Stimulated activated CD8-positive, alpha-beta memory T cell treated with anti-CD3 and anti-CD28 coated beads, Interleukin-4, amount 100 ng/mL, for 48 hours (primary cell): Measurements from ENCODE around the gene FGF14.

ENCODE experiments used
- DNase-seq: peaks from one replicate; pipeline ENCODE4 v3.0.0-alpha.2; 2020

FGF14 gene

DNA sequence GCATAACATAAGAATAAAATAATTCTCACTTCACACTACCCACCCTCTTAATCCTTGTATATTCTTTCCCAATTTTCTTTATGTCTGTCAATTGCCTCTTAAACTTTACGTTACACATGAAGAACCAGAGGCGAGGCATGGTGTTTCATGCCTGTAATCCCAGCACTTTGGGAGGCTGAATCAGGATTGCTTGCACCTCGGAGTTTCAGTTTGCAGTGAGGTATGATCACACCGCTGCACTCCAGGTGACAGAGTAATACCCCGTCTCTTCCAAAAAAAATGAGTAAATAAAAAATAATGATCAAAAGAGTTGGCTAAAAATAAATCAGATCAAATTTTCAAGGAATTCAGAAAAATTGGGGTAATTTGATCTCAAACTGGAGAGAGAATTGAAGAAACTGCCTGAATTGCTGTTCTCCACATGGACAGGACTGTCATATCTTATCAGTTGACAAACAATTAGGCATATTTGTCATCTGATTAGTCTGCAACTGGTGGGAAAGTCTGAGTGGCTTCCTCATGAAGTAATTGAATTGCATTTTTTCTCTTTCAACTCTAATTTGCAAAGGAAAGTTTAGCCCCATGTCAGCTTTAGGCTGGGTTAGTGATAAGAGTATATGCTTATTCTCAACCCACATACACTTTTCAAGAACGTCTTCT, 646.5 kb downstream of the FGF14 start:
- no peak for DNase-seq

DNA sequence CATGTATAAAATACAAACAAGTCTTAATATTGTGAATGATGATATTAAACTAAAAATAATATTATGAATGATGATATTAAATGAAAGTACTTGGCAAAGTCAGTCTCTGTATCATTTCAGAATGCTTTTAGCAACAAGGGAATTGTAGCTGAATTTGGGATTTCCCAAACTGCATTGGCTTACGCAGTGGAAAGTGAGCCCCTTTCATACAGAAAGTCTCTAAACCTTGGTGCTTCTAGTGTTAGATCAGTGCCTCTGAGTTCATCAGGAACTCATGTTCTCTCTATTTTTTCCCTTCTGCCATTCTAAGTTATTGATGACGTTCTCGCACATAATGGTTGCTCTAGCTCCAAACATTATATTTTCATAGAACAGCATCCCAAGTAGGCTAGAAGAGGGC, 649.4 kb downstream of the FGF14 start:
- DNase-seq: no peak

DNA sequence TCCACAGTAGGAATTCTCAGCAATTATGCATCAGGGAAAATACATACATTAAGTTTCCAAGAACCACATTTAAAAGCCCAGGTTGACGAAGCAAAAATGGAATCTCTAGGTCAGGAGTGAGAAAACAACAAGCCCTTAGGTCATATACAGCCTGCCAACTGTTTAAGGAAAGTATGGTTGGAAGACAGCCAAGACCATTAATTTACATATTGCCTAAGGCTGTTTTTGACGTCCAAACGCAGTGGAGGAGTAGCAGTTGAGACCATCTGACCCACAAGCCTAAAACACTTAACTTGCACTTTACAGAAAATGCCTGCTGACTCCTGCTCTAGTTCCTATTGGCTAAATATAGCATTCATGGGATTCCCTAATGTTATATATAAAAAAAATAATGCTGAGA, 650.4 kb downstream of the FGF14 start:
- DNase-seq: no peak

DNA sequence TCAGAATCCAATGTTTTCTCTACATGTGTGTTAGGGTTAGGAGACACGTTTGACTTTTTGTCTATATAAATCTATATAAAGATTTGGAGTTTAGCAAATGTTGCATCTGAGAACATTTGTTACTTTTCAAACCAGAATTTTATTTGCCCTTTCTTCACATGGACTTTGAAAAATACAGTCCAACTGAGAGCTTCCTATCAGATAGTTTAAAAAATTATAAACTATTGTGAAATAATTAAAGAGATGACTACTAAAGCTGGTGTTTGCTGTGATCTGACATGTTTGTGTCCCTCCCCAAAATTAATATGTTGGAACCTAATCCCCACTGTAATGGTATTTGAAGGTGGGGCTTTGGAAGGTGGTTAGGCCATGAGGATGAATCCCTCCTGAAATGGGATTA, 652.3 kb downstream of the FGF14 start:
- no peak for DNase-seq

DNA sequence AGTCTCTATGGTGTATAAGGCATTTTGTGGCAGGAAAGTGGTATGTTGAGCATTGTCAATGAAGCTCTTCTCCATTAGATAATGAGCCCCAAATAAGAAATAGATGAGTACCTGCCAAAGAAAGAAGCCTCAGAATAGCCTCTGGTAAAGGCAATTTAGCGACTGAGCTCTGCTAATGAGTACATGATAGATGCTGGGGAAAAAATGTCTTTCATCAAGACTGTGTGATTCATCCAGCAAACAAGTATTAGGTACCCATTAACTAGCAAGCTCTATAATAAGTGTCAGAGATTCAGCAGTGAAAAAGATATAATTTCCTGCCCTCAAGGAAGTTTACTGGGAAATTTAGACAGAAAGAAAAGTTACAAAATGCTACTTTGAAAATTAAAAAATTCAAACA, 654.8 kb downstream of the FGF14 start:
- DNase-seq: no peak

DNA sequence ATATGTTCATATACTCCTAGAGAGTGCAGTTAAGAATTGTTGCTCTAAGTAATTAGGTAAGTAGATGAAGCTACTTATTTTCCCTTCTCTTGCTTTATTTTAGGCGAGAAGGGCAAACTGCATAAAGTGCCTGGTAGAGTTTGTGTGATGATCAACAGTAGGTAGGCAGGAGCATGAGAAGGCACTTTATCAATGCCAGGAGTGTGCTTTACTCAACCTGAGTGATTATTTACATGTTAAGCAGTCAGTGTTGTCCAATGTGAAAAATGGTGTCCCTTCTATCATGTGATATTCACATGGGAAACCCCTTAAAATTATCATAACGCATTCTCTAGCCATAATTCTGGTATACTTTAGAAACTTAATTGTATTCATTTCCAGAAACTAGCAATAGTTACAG, 655.3 kb downstream of the FGF14 start:
- DNase-seq: no peak

DNA sequence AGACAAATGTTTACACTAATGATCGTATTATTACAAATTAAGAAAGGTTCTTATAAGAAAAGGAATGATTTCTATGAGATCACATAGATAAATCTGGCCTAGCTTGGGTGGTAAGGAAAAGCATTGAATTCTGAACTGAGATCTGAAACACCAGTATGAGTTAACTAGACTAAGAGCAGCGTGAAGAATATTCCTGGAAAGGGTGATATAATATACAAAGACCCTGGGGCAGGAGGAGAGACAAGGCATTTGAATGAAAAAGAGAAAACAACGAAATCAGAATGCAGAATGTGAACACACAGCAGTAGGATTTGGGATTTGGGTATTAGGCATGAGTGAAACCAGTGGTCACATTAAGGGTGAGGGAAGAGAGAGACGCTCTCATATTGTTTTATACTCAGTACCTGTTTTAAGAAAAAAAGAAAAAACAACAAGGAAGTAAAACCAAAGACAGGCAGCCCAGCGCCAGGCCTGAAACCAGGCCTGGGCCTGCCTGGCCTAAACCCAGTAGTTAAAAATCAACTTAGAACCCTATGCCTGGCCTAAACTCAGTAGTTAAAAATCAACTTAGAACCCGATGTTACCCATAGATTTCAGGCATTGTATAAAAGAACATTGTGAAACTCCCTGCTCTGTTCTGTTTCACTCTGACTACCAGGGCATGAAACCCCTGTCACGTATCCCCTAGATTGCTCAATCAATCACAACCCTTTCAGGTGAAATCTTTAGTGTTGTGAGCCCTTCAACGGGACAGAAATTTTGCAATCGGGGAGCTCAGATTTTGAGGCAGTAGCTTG, 662.3 kb downstream of the FGF14 start:
- DNase-seq: no peak

DNA sequence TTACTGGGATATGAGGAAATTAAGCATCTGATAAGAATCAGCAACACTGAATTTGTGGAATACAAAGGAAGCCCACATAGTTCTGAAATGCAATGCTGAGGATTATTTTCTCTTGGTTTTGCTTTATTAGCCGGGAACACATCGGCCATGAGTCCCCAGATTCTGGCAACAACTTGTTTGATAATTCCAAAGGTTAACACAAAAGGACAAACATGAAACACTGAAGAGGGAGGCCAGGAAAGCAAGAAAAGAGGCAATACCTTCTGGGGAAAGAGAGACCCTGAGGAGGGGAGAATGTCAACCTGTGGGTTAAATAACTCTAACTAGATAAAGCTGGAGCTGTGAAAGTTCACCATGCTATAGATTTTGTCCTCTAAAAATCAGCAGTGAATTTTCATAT, 663.5 kb downstream of the FGF14 start:
- DNase-seq: no peak

DNA sequence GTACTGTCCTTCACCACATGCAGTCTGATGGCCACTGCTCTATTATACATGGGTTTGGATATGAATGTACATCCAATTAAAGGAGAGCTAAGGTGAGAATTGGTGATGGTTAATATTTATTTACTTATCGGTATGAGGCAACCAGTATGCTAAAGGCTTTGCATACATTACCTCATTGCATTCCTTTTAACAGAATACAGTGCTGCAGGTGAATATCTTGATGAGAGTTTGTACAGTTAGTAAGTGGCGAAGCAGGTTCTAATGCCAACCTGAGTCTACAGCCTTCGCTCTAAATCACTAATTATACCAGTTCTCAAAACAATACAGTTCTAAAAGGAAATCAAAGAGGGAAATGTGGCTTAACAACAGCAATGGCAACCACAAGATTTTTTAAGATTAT, 665.3 kb downstream of the FGF14 start:
- DNase-seq: no peak

DNA sequence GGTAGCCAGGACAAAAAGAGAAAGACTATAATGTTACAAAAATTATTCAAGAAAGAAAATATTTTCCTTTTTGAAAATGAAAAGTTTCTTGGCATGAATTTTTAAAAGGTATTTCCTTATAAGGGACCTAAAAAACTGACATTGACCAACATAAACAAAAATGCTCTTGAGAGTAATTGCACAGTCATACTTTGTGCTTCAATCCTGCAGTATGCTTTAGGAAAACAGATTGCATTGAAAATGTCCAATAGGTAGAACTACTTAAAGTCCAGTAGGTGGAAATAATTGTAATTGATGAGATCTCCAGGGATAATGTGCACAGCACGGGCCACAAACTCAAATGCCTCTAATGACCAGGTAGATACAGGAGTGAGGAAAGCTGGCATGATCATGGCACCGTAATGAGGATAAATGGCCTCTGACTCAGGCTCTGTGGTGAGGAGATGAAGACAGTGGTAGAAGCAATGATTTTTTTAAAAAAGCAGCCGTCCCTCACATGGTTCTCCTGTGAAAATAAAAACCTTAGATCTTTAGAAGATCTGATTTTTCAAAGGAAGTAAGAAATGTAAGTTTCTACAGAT, 671.3 kb downstream of the FGF14 start:
- no peak for DNase-seq

DNA sequence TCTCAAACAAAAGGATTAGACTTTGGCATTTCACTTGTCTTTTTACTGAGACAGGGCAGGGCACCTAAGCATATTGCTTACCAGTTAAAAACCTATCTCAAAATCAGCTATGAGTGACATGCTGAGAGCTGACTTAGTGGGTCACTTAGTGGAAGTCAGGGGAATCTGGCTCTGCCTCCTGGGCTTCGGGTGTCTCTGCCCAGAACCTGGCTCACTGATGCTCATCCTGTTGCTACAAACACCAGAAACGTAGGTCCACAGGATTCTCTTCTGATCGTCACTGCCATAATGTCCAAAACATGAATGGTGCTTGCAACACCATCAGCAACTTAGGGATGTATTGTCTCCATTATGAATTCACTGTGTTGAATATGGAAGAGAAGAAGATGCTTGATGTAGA, 673.2 kb downstream of the FGF14 start:
- DNase-seq: no peak

DNA sequence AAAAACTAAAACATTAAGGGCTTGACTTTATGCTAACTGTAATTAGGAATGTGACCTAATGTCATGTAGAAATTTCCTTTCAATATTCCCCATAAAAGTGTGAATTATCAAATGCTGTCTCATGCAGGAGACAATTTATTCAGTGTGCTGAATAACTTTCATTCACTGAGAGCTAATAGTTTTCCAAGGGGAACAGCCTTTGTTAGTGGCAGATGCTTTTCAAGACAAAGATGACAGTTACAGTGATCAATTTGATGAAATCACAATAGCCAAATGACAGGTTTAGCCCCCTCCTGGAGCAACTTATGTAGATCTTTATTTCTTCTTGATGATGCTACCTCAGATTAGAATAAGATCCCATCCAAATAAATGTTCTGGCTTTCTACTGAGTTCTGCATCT, 673.8 kb downstream of the FGF14 start:
- no peak for DNase-seq

DNA sequence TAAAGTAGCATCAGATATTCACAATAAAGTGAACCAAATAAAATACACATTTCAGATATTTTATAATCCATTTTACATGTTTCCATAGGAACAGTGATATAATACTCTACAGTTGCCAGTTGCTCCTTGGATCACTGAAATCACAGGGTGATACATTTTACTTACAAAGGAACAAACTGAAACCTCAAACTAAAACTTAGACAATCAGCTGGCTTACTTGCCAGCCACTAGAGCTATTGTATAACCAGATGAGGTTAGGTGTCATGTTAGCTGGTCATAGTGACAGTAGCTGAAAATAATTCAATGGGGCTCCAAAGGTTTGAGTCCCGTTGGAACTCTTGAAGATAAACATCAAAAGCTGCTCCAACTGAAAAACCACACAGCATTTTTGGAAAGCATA, 674.7 kb downstream of the FGF14 start:
- no peak for DNase-seq

DNA sequence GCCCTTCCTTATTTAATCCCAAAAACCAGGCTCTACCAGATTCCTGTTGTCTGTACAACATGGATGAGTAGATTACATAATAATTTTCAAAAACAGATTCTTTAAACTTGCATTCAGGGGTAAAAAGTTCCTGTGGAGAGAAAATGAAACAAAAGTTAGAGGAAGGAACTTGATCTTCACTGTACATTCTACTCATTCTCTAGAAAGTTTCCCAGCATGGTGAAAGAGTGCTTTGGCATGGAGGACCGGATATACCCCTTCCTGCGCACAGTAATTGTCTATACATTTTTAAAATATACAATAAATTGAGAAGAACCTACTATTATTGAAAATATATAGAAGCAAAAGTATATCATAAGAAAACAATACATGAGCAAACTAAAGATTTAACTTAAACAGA, 675.2 kb downstream of the FGF14 start:
- DNase-seq: no peak

DNA sequence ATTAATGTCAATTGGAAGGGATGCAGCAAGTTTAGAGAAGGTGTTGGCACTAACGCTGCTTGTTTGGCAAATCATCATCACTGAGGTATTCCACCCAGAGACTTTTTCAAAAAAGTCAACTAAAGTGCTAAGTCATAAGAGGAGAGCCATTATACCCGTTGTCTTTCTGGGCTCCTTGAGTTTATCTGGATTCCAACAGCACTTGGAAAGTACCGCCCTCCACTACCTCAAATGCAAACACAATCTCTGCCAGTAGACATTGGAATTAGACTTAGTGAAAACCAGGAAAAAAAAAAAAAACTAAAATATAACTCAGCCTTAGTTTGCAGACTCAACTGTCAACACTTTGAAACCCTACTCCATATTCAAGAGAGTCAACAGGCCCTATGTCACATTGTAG, 683.4 kb downstream of the FGF14 start:
- DNase-seq: no peak

DNA sequence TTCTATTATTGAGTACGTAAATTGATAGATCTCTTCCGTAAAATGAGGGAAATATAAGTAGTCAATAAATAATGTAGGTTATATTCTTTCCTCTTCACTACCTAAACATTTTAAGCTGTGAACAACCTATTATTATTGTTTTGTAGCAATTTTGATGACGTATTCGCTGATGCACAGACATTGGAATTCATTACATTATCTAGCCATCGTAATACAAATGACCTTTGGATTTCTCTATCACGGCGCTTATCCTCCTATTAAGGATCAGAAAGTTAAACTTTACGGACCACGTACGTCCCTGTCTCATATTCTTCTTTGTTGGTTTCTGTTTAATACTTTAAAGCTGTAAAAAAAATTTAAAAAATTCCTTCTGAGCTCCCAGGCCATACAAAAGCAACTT, 684.5 kb downstream of the FGF14 start:
- no peak for DNase-seq

DNA sequence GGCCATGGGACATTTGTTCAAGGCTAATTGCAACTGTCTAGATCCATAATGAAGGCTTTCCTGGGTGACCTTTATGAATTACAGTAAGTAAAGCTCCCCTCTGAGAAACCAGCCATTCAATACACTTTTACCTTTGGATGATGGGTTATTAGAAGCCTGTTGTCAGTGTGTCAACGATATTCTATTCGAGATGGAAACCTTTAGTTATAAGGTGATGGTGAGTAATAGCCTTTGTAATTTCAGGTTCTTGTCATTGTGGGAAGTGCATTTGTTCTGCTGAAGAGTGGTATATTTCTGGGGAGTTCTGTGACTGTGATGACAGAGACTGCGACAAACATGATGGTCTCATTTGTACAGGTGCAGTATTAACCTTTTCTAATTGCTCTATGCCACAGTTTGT, 687.7 kb downstream of the FGF14 start:
- DNase-seq: no peak

DNA sequence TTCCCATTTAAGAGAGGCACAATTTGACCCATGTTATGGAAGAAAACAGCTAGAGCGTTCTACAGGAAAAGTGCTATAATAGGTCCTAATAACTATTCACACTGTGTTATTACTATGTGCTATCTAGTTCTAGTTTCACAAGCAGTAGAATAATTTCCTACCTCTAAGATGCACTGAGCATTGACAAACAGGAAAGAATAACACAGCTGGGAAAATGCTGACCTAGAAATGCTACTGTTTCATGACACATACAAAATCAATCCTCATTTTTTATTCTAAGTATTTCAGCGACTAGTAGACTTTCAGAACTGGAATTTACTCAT, 689.9 kb downstream of the FGF14 start:
- no peak for DNase-seq

DNA sequence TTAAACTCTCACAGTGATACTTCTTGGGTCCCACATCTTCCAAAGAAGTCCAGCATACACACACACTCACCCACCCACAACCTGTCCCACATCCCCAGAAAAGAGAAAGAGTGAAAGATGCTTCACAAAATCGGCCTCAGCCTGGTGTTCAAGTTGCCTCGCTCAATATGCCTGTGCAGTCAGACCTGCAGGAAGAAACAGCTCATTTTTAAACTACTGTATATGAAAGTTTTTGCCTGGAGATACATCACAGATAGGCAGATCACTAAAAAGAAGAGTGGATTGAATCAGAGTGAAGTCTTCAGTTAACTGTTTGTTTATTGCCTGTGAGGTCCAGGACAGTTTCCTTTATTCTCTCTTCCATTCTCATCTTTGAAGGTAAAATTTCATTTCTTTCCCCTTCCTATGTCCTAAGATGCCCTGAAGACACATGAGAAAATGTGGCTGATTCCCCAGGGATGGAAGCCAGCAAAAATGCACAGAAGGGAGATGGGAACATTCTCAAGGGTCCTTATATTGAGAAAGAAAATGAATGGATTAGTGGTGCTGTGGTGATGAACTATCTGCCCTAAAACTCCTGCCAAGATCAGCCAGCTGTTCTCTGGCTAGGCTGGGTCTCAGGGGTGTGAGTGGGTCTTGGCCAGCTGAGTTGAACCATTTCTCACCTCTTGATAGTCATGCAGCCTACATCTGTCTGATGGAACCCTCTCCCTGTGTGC, 690.4 kb downstream of the FGF14 start:
- no peak for DNase-seq

DNA sequence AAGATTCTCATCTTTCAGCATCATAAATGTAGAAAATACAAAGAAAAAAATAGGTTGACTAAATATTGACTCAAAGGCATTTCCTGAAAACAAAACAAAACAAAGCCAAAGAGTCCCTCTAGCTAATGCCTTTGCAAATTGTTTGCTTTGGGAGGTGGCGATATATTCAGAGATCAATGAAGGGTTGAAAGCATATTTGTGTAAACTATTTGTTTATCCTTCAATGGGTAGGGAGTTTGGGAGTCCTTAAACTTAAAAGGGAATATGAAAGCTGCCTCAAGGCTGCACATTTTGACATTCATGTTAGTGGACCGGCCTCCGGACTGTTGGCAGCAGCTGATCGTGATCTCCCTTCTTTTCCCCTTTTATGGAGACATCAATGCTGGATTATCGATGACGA, 691.9 kb downstream of the FGF14 start:
- DNase-seq: no peak

DNA sequence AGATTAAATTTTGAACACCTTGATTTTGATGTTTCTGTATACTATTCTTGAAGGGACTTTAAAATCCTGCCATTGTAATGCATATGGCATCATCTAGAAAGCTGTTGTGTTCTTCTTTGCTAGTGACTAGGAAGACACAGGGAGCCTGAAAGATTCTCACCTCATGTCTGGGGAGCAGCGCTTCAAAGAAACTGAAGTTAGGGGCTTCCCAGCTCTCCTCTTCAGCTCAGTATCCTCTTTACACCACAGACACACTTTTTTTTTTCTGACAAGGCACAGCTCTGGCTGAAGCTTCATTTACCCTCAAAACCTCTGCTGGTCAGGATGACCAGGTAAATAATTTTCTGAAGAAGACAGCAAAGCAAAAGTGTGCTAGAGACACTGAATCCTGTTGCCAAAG, 693.7 kb downstream of the FGF14 start:
- DNase-seq: no peak

DNA sequence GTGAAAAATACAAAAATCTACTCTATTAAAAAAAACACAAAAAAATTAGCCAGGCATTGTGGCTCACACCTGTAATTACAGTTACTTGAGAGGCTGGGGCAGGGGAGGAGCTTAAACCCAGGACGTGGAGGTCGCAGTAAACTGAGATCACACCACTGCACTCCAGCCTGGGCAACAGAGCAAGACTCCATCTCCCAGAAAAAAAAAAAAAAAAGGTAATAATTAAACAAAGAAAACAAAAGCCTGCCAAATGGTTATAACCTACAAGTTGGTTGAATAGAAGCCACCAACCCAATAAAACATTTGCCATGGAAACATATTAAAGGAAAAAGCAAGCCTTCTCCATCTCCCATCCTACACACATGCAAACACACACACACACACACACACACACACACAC, 694.2 kb downstream of the FGF14 start:
- DNase-seq: no peak

DNA sequence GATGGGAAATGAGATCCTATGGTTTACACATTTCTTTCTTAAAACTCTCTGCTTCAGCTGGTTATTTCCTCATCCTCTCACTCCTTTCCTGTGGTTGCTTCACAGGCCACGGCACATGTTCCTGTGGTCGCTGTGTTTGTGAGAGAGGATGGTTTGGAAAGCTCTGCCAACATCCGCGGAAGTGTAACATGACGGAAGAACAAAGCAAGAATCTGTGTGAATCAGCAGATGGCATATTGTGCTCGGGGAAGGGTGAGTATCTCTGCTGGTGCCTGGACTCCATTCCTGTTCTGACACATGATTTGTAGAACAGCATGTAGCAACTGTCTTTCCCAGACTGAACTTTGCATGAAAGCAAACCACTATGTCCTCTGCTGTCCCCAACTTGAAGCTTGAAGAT, 695.2 kb downstream of the FGF14 start:
- no peak for DNase-seq

DNA sequence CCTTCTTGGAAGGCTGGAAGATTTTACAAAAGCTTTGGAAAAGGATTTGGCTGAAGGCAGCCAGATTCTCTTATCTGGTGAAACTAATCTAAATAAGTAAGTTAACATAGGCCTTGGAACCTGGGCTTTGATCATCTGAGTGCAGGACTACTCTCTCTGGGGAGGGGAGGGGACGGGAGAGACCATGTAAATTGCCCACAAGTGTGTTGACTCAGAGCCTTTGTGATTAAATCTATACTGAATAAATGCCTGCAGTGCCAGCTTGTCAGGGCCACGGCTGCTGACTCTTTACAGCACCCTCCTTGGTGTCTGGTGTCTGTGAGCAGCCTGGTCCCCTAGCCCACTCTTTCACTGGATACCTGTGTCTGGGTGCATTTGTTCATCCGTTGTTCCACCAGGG, 698.0 kb downstream of the FGF14 start:
- no peak for DNase-seq
